ENCODE measurements around the gene CEP55. TPM values are rescaled to one million over a fixed set of nuclear protein-coding genes. Genes with fewer than 3 reads are reported as not detected.
A peak's percentile ranks its signal among the peaks of the same experiment; 100 is the strongest.

CEP55 gene
- total RNA-seq, 1 donor: 4.7 TPM

DNA sequence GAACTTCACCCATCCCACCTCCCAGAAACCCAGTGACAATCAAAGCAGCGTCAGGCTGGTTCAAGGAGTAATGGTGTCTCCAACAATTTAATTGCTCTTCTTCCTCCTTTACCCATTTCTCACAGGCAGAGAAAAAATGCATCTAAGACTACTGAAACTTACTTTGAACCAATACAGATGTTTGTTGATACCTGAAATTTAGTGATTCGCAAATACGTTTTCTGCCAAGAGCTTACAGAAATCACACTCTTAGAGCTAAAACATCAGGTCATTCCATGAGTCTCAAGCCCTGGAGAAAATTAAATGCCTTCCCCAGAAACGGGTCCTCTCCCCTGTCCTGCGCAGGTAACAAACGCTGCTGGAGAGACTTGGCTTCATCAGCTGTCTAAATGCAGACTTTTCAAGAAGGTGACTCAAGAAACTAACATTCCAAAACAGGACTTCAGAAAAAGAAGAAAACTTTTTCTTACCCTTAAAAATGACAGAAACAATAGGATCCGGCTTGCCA, 14.7 kb upstream of the CEP55 start:
- peak overlapping the region; percentile 86 for H3K4me3 ChIP-seq (ENCODE audit: insufficient read depth, low read length)
- H3K27ac ChIP-seq (ENCODE audit: low read depth, low read length): peak overlapping the region; percentile 99
- H4K20me1 ChIP-seq (ENCODE audit: insufficient read depth, low read length): no peaks in the 10 kb centered on the region
- TF ChIP-seq CTCF (IDR thresholded peaks at IDR 0.05; ENCODE audit: extremely low read depth, low read depth, low read length): no peak
- no peak for DNase-seq (ENCODE audit: insufficient read length, low spot score, missing footprints)
- H3K9me3 ChIP-seq (ENCODE audit: low read depth, low read length): no peaks in the 10 kb centered on the region
- peaks cover 23% of the 10 kb centered on the region for H3K4me1 ChIP-seq (ENCODE audit: insufficient read depth, low read length)
- no peak overlapping the region for H2AFZ ChIP-seq (ENCODE audit: low read length)
- H3K36me3 ChIP-seq (ENCODE audit: insufficient read depth, low read length): peaks cover 14% of the 10 kb centered on the region
- no peaks in the 10 kb centered on the region for H3K27me3 ChIP-seq (ENCODE audit: insufficient read depth, low read length)
- H3K79me2 ChIP-seq (ENCODE audit: insufficient read depth, low read length): peaks cover 48% of the 10 kb centered on the region
- H3K4me2 ChIP-seq (ENCODE audit: insufficient read depth, low read length): peak overlapping the region; percentile 79

GRCh38 chr10:93482145-93482834, 14.1 kb upstream of the CEP55 start, which contains the start of gene MYOF:
Gene MYOF, minus strand, starts transcription at chr10:93482334. Its CDS starts 140 bp downstream, at chr10:93482194.
- peak; percentile 64 for TF ChIP-seq CTCF (IDR thresholded peaks at IDR 0.05; ENCODE audit: extremely low read depth, low read depth, low read length)
- Histone ChIP-seq H3K79me2 (ENCODE audit: insufficient read depth, low read length) (peaks cover 42% of the 10 kb centered on the region), H2AFZ (ENCODE audit: low read length) (peak within 1 kb of the TSS; percentile 68)

DNA sequence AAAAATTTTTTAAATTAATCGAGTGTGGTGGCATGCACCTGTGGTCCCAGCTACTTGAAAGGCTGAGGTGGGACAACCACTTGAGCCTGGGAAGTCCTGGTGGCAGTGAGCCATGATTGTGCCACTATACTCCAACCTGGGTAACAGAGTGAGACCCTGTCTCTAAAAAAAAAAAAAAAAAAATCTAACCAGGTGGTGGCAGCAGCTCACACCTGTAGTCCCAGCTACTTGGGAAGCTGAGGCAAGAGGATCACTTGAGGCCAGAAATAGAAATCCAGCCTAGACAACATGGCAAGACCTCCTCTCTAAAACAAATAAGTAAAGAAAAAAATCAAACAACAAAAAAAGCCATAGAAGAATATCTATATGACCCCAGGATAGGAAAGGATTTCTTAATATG, 10.7 kb upstream of the CEP55 start:
- no peak for DNase-seq (ENCODE audit: insufficient read length, low spot score, missing footprints)
- no peaks in the 10 kb centered on the region for H3K36me3 ChIP-seq (ENCODE audit: insufficient read depth, low read length)
- H3K4me1 ChIP-seq (ENCODE audit: insufficient read depth, low read length): peaks cover 8% of the 10 kb centered on the region
- H4K20me1 ChIP-seq (ENCODE audit: insufficient read depth, low read length): no peaks in the 10 kb centered on the region
- no peaks in the 10 kb centered on the region for H3K9me3 ChIP-seq (ENCODE audit: low read depth, low read length)
- H3K79me2 ChIP-seq (ENCODE audit: insufficient read depth, low read length): peaks cover 12% of the 10 kb centered on the region
- no peak overlapping the region for H3K4me2 ChIP-seq (ENCODE audit: insufficient read depth, low read length)
- no peak overlapping the region for H3K27ac ChIP-seq (ENCODE audit: low read depth, low read length)
- no peak for TF ChIP-seq CTCF (IDR thresholded peaks at IDR 0.05; ENCODE audit: extremely low read depth, low read depth, low read length)
- H2AFZ ChIP-seq (ENCODE audit: low read length): no peak overlapping the region
- no peak overlapping the region for H3K4me3 ChIP-seq (ENCODE audit: insufficient read depth, low read length)
- H3K27me3 ChIP-seq (ENCODE audit: insufficient read depth, low read length): no peaks in the 10 kb centered on the region

More at GRCh38 chr10:93482145-93482834, 14.1 kb upstream of the CEP55 start, which contains the start of gene MYOF:
- no peak for DNase-seq (ENCODE audit: insufficient read length, low spot score, missing footprints)
- Histone ChIP-seq H4K20me1 (ENCODE audit: insufficient read depth, low read length) (no peaks in the 10 kb centered on the region), H3K4me1 (ENCODE audit: insufficient read depth, low read length) (peaks cover 19% of the 10 kb centered on the region), H3K4me3 (ENCODE audit: insufficient read depth, low read length) (peak within 1 kb of the TSS; percentile 86), H3K4me2 (ENCODE audit: insufficient read depth, low read length) (peak within 1 kb of the TSS; percentile 81), H3K36me3 (ENCODE audit: insufficient read depth, low read length) (peaks cover 11% of the 10 kb centered on the region), H3K27me3 (ENCODE audit: insufficient read depth, low read length) (no peaks in the 10 kb centered on the region), H3K9me3 (ENCODE audit: low read depth, low read length) (no peaks in the 10 kb centered on the region), H3K27ac (ENCODE audit: low read depth, low read length) (peak within 1 kb of the TSS; percentile 99)

- H3K27me3 ChIP-seq (ENCODE audit: insufficient read depth, low read length): no peaks in the 10 kb centered on the region
- no peak overlapping the region for H3K27ac ChIP-seq (ENCODE audit: low read depth, low read length)
- H3K4me3 ChIP-seq (ENCODE audit: insufficient read depth, low read length): no peak overlapping the region
- no peaks in the 10 kb centered on the region for H4K20me1 ChIP-seq (ENCODE audit: insufficient read depth, low read length)
- no peak overlapping the region for H2AFZ ChIP-seq (ENCODE audit: low read length)
- no peaks in the 10 kb centered on the region for H3K79me2 ChIP-seq (ENCODE audit: insufficient read depth, low read length)
- no peak for TF ChIP-seq CTCF (IDR thresholded peaks at IDR 0.05; ENCODE audit: extremely low read depth, low read depth, low read length)
- no peaks in the 10 kb centered on the region for H3K36me3 ChIP-seq (ENCODE audit: insufficient read depth, low read length)
- no peaks in the 10 kb centered on the region for H3K4me1 ChIP-seq (ENCODE audit: insufficient read depth, low read length)
- H3K4me2 ChIP-seq (ENCODE audit: insufficient read depth, low read length): no peak overlapping the region
- no peaks in the 10 kb centered on the region for H3K9me3 ChIP-seq (ENCODE audit: low read depth, low read length)
- DNase-seq (ENCODE audit: insufficient read length, low spot score, missing footprints): no peak
These were observed 7.4 kb upstream of the CEP55 start for GRCh38 chr10:93488956-93489528.
